GM12865 (cell line): ENCODE results near the gene SLC35D1.

ENCODE experiments used
- DNase-seq: peaks from one replicate; pipeline ENCODE4 v3.0.0; 2010; ENCODE audit warnings: low read depth
- H3K4me3 ChIP-seq: 2 replicates; pipeline ENCODE4 v1.5.1; 2011; ENCODE audit warnings: mild to moderate bottlenecking, low read depth, low read length, control low read depth
- TF ChIP-seq, protein P1 (sequence below): IDR thresholded peaks from 2 replicates; pipeline ENCODE4 v1.5.1; 2011; ENCODE audit warnings: low read length, control low read depth, low read depth, inconsistent platforms; ENCODE audit not compliant: insufficient read depth; ENCODE audit errors: missing control alignments

SLC35D1 gene

GRCh38 chr1:67062412-67062811 is 8.5 kb upstream of the SLC35D1 start:
- TF ChIP-seq, protein P1, sequence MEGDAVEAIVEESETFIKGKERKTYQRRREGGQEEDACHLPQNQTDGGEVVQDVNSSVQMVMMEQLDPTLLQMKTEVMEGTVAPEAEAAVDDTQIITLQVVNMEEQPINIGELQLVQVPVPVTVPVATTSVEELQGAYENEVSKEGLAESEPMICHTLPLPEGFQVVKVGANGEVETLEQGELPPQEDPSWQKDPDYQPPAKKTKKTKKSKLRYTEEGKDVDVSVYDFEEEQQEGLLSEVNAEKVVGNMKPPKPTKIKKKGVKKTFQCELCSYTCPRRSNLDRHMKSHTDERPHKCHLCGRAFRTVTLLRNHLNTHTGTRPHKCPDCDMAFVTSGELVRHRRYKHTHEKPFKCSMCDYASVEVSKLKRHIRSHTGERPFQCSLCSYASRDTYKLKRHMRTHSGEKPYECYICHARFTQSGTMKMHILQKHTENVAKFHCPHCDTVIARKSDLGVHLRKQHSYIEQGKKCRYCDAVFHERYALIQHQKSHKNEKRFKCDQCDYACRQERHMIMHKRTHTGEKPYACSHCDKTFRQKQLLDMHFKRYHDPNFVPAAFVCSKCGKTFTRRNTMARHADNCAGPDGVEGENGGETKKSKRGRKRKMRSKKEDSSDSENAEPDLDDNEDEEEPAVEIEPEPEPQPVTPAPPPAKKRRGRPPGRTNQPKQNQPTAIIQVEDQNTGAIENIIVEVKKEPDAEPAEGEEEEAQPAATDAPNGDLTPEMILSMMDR: no peak
- no peak for DNase-seq
- H3K4me3 ChIP-seq: no peak overlapping the region

- H3K4me3 ChIP-seq: no peak overlapping the region
- TF ChIP-seq, protein P1: no peak
- no peak for DNase-seq
Measured at GRCh38 chr1:67061266-67061665, 7.3 kb upstream of the SLC35D1 start.

- DNase-seq: no peak
- TF ChIP-seq, protein P1: no peak
- no peak overlapping the region for H3K4me3 ChIP-seq
Measured at GRCh38 chr1:67060811-67061218, 6.9 kb upstream of the SLC35D1 start.

DNA sequence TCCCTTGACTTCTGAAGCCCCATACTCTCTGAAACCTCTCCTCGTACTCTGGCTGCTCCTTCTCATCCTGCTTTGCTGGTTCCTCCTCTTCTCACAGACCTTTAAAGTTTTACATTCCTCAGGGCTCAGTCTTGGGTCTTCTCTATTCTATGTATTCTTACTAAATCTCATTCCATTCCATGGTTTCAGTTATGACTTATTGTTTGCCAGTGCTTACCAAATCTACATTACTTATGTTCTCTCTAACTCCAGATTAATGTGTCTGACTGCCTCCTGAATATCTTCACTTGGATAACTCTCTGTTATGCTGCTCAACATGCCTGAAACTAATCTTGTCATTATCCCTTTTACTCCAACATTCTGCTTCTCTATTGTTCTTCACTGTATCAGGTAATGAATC is 5.4 kb upstream of the SLC35D1 start:
- DNase-seq: no peak
- no peak overlapping the region for H3K4me3 ChIP-seq
- TF ChIP-seq, protein P1: no peak

- TF ChIP-seq, protein P1: no peak
- no peak overlapping the region for H3K4me3 ChIP-seq
- no peak for DNase-seq
Measured at GRCh38 chr1:67058761-67059160, 4.8 kb upstream of the SLC35D1 start.

DNA sequence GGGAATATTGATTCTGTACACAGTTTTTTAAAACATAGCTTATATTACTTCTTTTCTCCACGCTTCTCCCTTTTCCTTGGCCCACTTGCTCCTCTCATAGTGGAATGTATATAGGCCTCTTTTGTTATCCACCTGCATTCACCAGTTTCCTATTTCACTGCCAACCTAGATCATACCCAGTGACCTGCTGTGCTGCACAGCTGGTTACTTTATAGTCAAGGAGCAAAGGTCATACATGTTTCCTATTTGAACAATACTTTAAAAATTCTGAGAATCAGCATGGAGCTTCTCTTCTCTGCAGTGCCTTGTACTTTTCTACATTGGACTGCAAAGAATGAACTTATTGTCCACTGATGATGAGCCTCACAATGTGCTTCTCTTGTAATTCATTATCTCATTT is 4.3 kb upstream of the SLC35D1 start:
- TF ChIP-seq, protein P1: no peak
- H3K4me3 ChIP-seq: no peak overlapping the region
- DNase-seq: no peak

DNA sequence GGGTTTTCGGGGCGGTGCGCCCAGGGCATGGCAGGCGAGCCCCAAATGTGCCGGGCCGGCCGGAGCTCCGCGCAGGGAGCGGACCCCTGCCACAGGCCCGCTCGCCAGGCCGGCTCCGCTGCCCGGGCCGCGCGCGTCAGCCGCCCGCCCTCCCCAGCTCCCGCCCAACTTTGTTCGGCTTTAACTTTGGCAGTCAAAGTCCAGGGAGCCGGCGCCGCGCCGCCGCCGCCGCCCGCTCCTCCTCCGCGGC is 488 bp downstream of the SLC35D1 start:
- peak overlapping the region; percentile 96 for H3K4me3 ChIP-seq
- TF ChIP-seq, protein P1: no peak
- no peak for DNase-seq
